CD4-positive, alpha-beta T cell treated with Interleukin-1 beta for 1 hour (primary cell): ENCODE results near the gene KIF3B.
"Not testable (repeated sequence)": the region's sequence is repeated elsewhere in the genome, so short reads cannot be mapped to it uniquely, and the experiment has no call there.

Source experiments
- DNase-seq, 2 donors: peaks; one replicate each; pipeline ENCODE4 v3.0.0-alpha.2; 2020 to 2022

Gene KIF3B

DNA sequence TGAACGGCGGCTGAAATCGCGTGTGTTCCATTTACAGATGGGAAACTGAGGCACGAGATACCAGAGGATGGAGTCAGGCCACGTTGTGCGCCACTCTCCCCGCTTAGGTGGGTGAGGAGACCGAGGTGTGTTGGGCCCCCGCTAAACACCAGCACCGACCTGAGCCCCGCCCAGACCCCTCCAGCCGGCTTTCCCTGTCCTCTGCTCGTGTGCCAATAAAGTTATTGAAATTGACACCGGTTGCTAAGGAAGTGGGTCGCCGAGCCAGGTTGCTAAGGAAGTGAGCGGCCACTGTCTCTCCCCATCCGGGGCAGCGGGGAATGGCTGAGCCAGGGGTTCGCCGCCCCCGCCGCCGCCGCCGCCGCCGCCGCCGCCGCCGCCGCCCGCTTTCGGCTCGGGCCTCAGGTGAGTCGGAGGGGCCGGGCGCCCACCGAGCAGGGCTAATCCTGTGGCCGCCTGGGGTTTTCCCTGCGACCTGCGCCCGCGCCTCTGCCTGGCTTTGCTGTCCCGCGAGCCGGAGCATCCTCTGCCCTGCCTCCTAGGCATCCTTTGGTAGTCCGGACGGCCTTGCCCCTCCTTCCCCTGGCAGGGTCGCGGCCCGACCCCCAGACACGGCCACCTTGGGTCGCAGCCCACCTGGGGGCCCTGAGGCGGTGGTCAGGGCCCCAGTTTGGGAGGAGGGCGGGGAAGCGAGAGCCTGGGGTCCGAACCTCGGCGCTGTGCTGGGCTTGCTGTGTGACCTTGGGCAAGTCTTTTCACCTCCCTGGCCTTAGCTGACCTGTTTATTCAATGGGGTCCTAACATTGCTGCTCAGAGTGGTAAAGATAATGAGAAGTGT, at the start of gene KIF3B:
TSS of gene KIF3B (plus strand) at position 291 of the 838 bp plus-strand sequence. CDS start 32,127 bp downstream, outside the sequence.
- DNase-seq, result peak; percentile 89 to 91

DNA sequence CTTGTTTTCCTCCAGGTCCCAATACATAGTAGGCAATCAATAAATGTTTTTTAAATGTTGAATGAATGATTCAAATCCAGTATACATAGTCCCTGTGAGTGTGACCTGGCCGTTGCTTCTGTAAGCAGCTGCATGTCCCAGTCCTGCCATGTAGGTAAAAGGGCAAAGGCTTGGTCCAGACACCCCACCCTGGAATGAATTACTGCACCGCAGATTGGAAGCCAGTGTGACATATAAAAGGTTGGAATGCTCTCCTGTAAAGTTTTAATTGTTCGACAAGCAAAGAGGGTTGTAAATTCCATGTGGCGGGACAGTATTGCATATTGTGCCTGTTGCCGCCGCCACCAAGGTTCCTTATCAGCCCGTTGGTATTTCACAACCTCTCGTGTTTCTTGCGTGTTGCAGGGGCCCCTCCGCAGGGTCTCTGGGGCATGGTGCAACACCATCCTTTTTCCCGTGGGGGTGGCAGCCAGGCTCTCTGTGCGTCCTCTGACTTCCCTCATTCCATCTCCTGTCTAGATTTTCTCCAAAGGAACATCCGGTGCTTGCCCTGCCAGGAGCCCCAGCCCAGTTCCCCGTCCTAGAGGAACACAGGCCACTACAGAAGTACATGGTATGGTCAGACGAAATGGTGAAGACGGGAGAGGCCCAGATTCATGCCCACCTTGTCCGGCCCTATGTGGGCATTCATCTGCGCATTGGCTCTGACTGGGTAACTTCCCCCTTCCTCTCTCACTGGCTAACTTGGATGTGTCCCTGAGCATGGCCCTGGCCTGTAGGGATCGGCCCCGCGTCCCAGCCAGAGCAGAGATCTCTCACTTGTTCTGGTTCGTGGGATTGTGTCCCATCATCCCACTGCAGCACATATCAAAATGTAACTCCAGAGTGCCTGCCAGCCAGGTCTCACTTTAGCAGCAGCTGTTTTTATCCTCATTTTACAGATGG, 49.4 kb upstream of the KIF3B start:
- DNase-seq, result no peak

DNA sequence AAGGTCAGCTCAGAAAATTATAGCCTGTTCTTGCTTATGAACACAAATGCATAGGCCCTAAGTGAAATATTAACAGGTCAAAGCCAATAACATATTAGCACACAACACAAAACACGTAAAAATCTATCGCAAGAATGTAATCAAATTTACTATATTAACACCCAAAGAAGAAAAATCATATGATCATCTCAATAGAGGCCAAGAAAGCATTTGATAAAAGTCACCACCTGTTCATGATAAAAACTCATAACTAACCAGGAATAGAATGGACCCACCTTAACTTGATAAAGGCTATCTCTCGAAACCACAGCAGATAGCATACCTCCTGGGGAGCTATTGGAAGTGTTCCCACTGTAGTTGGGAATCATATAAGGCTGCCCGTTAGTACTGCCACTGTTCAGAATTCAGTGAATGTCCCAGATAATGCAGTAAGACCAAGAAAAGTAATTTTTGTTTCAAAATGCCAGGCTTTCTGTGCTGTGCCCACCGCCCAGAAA, 48.2 kb upstream of the KIF3B start:
- DNase-seq, result no peak

DNA sequence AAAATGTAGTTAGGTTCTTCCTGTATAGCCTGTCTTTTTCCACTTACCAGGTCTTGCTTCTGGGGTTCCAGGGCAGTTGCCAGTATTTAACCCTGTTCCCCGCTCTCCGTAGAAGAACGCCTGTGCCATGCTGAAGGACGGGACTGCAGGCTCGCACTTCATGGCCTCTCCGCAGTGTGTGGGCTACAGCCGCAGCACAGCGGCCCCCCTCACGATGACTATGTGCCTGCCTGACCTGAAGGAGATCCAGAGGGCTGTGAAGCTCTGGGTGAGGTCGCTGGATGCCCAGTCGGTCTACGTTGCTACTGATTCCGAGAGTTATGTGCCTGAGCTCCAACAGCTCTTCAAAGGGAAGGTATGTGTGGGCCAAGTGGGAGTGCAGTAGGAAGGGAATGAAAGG, 46.7 kb upstream of the KIF3B start:
- no peak for DNase-seq

DNA sequence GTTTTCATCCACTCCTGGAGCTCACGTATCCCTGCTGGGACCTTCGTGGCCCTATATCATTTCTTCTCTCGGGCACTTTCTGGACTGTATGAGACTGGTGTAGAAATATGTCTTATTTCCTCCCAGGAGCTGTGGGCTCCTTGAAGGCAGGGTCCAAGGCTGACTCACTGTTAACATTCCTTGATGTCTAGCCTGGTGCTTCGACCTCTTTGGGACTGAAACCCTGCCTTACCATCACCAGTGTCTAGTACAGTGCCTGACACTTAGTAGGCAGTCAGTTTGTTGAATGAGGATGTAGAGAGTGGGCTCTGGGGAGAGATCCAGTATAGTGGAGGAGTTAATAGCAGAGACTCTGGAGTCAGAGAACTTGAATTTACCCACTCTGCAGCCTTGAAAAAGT, 46.2 kb upstream of the KIF3B start:
- no peak for DNase-seq

DNA sequence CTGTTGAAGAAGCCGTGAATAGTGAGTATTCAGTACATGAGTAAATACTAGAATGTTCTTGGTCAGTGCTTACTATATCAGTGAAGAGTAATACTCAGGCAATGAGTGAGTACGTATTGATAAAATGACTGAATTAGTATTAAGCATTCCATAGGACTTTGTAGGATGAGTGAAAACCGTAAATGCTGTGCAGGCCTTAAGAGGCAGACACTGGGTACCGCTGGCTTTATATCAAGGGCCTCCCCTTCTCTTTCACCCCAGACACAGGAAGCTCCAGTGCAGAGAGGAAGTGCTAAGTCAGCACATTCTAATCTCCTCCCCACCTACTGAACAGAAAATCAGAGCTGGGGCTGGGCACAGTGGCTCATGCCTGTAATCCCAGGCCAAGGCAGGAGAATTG, 45.6 kb upstream of the KIF3B start:
- DNase-seq, result peak; percentile 29 to 61

DNA sequence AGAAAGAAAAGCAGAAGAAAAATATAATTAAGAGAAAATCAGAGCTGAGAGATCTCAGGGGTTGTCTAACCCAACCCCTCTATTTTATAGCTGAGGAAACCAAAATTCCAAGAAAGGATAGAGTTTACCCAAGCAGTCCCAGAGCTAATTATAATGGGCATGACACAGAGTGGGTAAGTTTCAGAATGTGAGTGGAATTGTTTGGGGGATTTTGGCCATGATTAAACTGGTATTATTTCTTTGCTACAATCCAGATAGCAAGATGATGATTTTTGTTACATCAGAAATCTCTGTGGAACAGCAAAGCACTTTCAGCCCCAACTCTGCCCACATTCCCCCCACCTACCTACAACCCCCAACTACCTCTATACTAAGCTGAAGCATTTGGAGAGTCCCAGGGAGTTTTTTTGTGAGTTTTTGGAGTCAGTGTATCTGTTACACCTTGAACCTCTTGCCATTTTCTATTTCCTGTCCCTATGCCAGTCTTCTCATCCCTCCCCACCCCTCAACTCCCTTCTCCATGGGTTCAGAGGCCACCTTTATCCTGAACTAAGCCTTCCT, 45.0 kb upstream of the KIF3B start:
- DNase-seq, result no peak

DNA sequence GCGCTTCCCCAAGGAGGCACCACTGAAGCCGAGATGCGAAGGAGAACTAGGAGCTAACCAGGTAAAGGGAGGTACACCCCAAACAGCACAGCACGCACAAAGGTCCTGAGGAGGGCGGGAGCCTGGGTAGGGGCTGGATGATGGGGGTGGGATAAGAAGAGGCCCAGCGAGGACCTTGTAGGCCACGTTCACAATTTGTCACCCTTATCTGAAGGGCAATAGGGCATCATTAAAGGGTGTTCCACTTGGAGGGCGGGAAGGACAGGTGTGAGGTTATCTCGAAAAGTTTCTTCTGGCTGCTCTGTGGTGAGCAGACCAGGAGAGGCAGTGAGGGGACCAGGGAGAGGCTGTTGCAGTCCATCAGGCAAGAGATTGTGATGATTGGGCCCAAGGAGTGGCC, 44.2 kb upstream of the KIF3B start:
- DNase-seq, result no peak

DNA sequence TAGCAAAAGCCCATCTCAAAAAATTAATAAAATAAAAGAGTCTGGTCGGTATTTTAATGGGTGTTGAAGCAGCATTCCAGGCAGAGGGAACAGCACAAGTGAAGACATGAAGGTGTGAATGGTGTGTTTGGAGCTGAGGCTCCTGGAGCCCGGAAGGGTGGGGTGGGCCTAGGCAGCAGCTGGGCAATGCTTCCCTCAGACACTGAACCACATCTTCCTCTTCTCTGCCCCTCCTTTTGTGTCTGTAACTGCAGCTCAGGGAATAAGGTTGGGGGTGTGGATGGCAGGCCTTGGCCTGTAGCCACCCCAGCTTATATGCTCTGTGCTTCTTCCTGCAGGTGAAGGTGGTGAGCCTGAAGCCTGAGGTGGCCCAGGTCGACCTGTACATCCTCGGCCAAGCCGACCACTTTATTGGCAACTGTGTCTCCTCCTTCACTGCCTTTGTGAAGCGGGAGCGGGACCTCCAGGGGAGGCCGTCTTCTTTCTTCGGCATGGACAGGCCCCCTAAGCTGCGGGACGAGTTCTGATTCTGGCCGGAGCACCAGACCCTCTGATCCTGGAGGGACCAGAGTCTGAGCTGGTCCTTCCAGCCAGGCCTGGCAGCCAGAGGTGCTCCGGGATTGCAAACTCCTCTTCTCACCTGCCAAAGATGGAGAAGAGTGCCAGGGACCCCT, 43.2 kb upstream of the KIF3B start:
- DNase-seq, result no peak

DNA sequence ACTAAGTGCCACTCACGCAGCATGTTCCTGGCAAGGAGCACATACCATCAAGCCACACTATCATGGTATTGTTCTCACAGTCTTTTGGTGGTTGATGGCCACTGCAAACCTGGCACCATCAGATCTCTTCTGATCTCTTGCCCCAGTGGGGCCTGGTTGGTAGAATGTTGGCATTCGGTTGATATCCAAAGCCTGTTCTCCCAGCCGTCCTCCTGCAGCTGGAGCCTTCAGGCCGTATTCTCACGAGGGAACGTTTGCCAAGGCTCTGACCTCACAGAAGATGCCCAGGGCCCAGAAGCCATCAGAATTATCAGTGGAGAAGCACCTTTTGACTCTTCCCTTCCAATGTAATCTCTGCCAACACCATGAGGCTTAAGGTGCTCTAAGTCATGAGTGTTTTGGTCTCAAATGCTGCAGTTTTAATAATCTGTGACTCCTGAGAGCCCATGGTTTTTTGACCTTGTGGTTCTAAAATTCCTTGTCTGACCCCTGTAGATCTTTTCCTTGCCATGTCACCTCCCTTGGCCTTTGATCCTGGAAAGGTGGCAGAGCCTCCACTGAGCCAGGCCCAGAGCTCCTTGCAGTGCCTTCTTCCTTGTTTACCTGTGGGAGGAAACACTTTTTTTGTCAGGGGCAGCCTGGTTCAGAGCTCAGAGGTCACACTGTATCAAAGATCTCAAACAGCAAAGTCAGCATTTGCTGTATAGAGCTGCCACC, 42.0 kb upstream of the KIF3B start:
- no peak for DNase-seq

DNA sequence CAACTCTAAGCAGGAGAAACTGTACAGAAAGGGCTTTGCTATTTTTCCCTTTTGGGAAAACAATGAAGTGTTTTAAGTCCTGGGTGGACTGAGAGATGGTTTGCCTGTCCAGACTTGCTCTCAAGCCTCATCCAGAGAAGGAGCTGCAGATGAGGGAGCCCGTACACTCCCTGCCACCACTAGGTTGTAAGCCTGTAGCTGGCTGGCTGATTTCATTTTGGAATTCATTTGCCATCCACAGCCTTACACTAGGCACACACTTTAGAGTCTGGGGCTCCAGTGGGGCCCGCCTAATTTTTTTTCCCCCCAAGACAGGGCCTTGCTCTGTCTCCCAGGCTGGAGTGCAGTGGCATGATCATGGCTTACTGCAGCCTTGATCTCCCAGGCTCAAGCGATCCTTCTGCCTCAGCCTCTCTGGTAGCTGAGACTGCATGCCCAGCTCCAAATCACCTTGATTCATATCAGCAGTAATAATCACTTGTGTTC, 41.4 kb upstream of the KIF3B start:
- DNase-seq, result no peak

DNA sequence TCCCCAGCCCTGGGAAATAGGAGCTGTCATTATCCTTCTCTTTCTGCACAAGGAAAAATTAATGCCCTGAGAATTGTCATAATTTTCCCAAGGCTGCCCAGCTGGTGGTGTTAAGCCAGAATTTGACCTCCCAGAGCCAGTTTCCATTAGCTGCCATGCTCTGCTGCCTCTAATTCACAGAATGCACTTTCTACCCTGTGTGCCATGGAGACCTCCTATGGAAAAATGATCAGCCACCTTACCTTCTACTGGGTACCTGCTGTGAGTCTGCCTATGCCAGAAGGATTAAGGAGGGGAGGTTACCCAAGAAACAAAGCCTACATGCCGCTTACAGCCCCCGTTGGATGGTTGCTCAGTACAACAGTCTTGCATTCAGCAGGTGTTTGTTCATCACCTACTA, 40.6 kb upstream of the KIF3B start:
- no peak for DNase-seq

DNA sequence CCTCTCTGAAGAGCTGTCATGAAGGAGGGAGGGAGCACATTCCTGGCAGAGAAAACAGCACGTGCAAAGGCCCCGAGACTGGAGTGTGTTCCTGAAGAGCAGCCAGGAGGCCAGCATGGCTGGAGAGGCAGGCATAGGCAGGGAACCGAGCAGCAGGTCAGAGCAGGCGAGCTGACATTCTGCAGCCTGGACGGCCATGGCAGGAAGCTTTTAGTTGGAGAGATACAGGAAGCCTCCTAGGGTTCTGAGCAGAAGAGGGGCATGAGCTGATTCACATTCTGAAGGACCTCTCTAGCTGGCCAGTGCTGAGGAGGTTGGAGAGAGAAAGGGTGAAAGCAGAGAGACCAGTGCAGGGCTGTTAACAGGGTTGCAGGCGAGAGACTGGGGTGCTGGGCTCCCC, 40.0 kb upstream of the KIF3B start:
- DNase-seq, result no peak

DNA sequence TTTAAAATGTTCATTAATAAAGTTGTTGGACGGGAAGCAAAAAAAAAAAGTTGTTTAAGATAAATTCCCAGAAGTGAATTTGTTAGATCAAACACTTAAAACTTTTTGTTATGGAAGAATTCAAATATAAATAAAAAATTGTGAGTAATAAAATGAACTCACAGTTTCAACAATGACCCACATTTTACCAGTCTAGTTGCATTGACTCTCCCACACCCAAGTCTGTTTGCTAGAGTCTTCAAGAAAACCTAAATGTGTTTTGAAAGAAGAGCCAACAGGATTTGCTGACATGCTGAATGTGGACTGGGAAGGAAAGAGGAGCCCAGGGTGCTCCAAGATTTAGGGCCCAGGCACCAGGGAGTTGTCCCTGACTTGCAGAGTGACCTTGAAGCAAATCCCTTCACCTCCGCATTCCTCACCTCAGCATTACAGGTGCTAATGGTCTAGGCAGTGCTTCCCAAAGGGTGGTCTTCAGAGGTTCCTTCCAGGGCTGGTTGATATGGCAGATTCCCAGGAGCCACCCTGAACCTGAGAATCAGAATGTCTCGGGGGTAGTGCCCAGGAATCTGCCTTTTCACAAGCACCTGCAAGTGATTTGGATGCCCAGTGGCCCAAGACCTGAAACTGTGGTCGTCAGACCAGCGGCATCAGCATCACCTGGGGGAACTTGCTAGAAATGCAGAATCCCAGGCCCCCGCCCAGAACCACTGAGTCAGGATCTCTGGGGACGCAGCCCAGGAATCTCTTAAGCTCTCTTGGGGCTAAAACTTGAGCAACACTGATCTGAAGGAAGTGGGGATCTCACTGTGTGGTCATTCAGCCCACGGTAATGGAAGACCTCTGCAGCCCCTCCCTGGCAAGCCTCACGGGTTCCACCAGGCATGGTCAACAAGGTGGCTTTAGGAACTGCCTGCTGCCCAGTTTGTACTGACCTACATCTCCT, 38.7 kb upstream of the KIF3B start:
- DNase-seq, result no peak

DNA sequence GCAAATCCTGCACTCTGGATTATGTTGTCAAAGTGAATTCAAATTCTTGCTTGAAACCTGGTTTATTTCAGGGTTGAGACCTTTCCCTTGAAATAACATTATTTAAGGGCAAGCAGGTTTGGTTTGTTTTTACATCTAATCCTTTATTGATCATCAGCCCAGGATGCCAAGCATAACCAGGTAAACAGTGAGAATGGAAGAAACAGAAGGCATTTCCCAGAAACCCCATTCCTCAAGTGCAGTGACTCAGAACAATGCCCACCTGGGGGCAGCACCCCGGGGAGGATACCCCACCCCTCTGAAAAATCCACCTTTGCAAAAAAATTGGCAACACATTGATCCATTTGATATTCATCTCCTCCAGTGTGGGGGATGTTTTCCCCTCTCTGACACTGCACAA, 37.2 kb upstream of the KIF3B start:
- no peak for DNase-seq

DNA sequence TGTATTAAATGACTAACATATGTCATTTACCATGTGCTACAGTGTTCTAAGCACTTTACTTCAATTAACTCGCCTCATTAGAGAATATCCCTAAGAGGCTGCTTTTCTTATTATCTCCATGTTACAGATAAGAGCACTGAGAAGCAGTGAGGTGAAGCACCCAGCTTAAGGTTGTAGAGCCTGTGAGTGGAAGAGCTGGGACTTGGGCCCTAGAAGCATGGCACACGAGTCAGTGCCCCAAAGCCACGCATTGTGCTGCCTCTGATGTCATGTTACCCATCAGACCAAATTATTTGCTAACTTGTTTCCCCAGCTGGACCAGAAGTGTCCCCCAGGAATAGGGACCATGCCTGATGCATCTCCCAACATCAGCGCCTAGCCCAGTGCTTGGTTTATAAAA, 35.6 kb upstream of the KIF3B start:
- DNase-seq, result no peak

DNA sequence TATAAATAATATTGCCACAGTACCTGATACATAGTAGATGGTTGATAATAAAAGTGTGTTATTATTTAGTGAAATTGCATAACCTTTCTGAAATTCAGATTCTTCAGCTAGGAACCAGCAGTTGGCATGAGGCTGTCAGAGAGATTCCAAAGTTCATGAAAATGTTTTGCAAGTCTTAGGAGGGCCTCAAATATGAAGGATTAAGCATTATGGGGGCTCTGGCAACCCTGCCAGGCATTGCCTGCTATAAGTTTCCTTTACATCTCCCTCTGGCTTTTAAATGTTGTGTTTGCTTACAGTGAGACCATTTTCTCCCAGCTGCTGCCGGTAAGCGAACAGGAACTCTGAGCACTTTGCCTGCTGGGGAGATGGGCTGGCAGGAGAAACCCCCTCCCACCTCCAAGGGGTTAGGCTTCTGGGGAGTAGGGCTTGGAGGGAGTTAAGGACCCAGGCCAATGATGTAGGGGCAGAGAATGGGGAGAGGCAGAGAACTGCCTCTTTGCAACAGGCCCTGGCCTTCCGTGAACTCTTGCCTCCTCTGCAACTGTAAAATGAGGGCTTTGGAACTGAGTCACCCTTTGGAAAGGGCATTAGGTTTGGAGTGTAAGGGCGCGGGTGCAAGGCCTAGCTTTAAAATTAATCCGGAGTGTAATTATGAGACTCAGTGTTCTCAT, 33.2 kb upstream of the KIF3B start:
- DNase-seq, result no peak

DNA sequence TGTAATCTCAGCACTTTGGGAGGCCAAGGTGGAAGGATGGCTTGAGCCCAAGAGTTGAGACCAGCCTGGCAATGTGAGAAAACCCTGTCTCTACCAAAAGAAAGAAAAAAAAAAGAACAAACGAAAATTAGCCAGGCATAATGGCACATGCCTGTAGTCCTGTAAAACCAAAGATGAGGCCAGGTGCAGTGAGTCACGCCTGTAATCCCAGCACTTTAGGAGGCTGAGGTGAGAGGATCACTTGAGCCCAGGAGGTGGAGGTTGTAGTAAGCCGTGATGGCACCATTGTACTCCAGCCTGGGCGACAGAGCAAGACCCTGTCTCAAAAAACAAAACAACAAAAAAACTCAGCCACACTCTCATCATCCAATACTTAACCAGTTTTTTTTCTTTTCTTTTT, 32.5 kb upstream of the KIF3B start:
- DNase-seq, result no peak

DNA sequence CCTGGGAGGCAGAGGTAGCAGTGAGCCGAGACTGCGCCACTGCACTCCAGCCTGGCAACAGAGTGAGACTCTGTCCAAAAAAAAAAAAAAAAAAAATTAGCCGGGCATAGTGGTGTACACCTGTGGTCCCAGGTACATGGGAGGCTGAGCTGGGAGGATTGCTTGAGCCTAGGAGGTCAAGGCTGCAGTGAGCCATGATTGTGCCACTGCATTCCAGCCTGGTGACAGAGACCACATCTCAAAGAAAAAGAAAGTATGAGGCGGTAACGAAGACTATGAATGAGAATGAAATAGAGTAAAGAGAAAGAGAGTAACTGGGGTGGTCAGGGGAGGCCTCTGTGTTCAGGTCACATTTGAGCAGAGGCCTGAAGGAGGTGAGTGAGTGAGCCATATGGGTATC, 31.2 kb upstream of the KIF3B start:
- not testable (repeated sequence) for DNase-seq

DNA sequence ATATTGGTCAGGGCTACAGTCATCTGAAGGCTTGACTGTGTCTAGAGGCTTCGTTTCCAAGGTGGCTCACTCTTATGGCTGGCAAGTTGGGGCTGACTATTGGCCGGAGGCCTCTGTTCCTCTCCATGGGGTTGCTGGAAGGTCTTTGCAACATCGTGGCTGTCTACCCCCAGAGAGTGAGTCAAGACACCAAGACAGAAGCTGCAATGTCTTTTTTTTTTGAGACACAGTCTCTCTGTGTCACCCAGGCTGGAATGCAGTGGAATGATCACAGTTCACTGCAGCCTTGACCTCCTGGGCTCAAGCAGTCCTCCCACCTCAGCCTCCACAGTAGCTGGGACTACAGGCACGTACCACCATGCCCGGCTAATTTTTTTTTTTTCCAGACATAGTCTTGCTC, 29.4 kb upstream of the KIF3B start:
- no peak for DNase-seq
